ENCODE results near the gene HDAC7.

Gene HDAC7

GRCh38 chr12:47832263-47832933 lies 12.7 kb upstream of the HDAC7 start:
- Histone ChIP-seq H2AFZ (ENCODE audit: low read depth, low read length) (no peak overlapping the region), H3K9me3 (ENCODE audit: low read length) (no peaks in the 10 kb centered on the region), H3K36me3 (ENCODE audit: insufficient read depth, low read length) (no peaks in the 10 kb centered on the region), H3K4me1 (ENCODE audit: insufficient read depth, low read length) (peaks cover 5% of the 10 kb centered on the region), H3K27me3 (ENCODE audit: insufficient read depth, low read length) (no peaks in the 10 kb centered on the region), H3K4me3 (ENCODE audit: low read length) (no peak overlapping the region)

- Histone ChIP-seq H3K4me1 (ENCODE audit: insufficient read depth, low read length) (no peaks in the 10 kb centered on the region), H3K27me3 (ENCODE audit: insufficient read depth, low read length) (no peaks in the 10 kb centered on the region), H3K36me3 (ENCODE audit: insufficient read depth, low read length) (no peaks in the 10 kb centered on the region), H2AFZ (ENCODE audit: low read depth, low read length) (no peak overlapping the region), H3K9me3 (ENCODE audit: low read length) (no peaks in the 10 kb centered on the region), H3K4me3 (ENCODE audit: low read length) (no peak overlapping the region)
These were observed 9.9 kb upstream of the HDAC7 start for GRCh38 chr12:47829584-47829983.

GRCh38 chr12:47828976-47829482 lies 9.3 kb upstream of the HDAC7 start:
- no peaks in the 10 kb centered on the region for H3K27me3 ChIP-seq (ENCODE audit: insufficient read depth, low read length)
- no peaks in the 10 kb centered on the region for H3K36me3 ChIP-seq (ENCODE audit: insufficient read depth, low read length)
- H3K4me3 ChIP-seq (ENCODE audit: low read length): no peak overlapping the region
- H3K4me1 ChIP-seq (ENCODE audit: insufficient read depth, low read length): no peaks in the 10 kb centered on the region
- H3K9me3 ChIP-seq (ENCODE audit: low read length): no peaks in the 10 kb centered on the region
- H2AFZ ChIP-seq (ENCODE audit: low read depth, low read length): no peak overlapping the region

- H2AFZ ChIP-seq (ENCODE audit: low read depth, low read length): no peak overlapping the region
- no peak overlapping the region for H3K4me3 ChIP-seq (ENCODE audit: low read length)
- no peaks in the 10 kb centered on the region for H3K27me3 ChIP-seq (ENCODE audit: insufficient read depth, low read length)
- H3K36me3 ChIP-seq (ENCODE audit: insufficient read depth, low read length): no peaks in the 10 kb centered on the region
- H3K9me3 ChIP-seq (ENCODE audit: low read length): no peaks in the 10 kb centered on the region
- H3K4me1 ChIP-seq (ENCODE audit: insufficient read depth, low read length): no peaks in the 10 kb centered on the region
These were observed 8.6 kb upstream of the HDAC7 start for GRCh38 chr12:47828008-47828975.

GRCh38 chr12:47825173-47825639 lies 5.5 kb upstream of the HDAC7 start:
- H3K27me3 ChIP-seq (ENCODE audit: insufficient read depth, low read length): no peaks in the 10 kb centered on the region
- peaks cover 22% of the 10 kb centered on the region for H3K4me1 ChIP-seq (ENCODE audit: insufficient read depth, low read length)
- no peak overlapping the region for H2AFZ ChIP-seq (ENCODE audit: low read depth, low read length)
- no peaks in the 10 kb centered on the region for H3K9me3 ChIP-seq (ENCODE audit: low read length)
- no peaks in the 10 kb centered on the region for H3K36me3 ChIP-seq (ENCODE audit: insufficient read depth, low read length)
- no peak overlapping the region for H3K4me3 ChIP-seq (ENCODE audit: low read length)

- Histone ChIP-seq H3K36me3 (ENCODE audit: insufficient read depth, low read length) (no peaks in the 10 kb centered on the region), H2AFZ (ENCODE audit: low read depth, low read length) (no peak overlapping the region), H3K4me3 (ENCODE audit: low read length) (no peak overlapping the region), H3K9me3 (ENCODE audit: low read length) (no peaks in the 10 kb centered on the region), H3K27me3 (ENCODE audit: insufficient read depth, low read length) (no peaks in the 10 kb centered on the region), H3K4me1 (ENCODE audit: insufficient read depth, low read length) (peaks cover 23% of the 10 kb centered on the region)
These were observed 4.9 kb upstream of the HDAC7 start for GRCh38 chr12:47824635-47825034.

GRCh38 chr12:47824198-47824597 lies 4.5 kb upstream of the HDAC7 start:
- Histone ChIP-seq H3K9me3 (ENCODE audit: low read length) (no peaks in the 10 kb centered on the region), H2AFZ (ENCODE audit: low read depth, low read length) (no peak overlapping the region), H3K27me3 (ENCODE audit: insufficient read depth, low read length) (no peaks in the 10 kb centered on the region), H3K36me3 (ENCODE audit: insufficient read depth, low read length) (no peaks in the 10 kb centered on the region), H3K4me3 (ENCODE audit: low read length) (no peak overlapping the region), H3K4me1 (ENCODE audit: insufficient read depth, low read length) (peaks cover 23% of the 10 kb centered on the region)

- H3K9me3 ChIP-seq (ENCODE audit: low read length): no peaks in the 10 kb centered on the region
- H3K4me1 ChIP-seq (ENCODE audit: insufficient read depth, low read length): peaks cover 28% of the 10 kb centered on the region
- H3K27me3 ChIP-seq (ENCODE audit: insufficient read depth, low read length): no peaks in the 10 kb centered on the region
- H3K4me3 ChIP-seq (ENCODE audit: low read length): no peak overlapping the region
- no peaks in the 10 kb centered on the region for H3K36me3 ChIP-seq (ENCODE audit: insufficient read depth, low read length)
- no peak overlapping the region for H2AFZ ChIP-seq (ENCODE audit: low read depth, low read length)
These were observed 3.9 kb upstream of the HDAC7 start for GRCh38 chr12:47823422-47824086.

- Histone ChIP-seq H3K4me3 (ENCODE audit: low read length) (no peak overlapping the region), H3K36me3 (ENCODE audit: insufficient read depth, low read length) (no peaks in the 10 kb centered on the region), H3K9me3 (ENCODE audit: low read length) (no peaks in the 10 kb centered on the region), H2AFZ (ENCODE audit: low read depth, low read length) (no peak overlapping the region), H3K4me1 (ENCODE audit: insufficient read depth, low read length) (peaks cover 35% of the 10 kb centered on the region), H3K27me3 (ENCODE audit: insufficient read depth, low read length) (no peaks in the 10 kb centered on the region)
These were observed 3.2 kb upstream of the HDAC7 start for GRCh38 chr12:47822863-47823262.

GRCh38 chr12:47822401-47822800 lies 2.7 kb upstream of the HDAC7 start:
- no peaks in the 10 kb centered on the region for H3K27me3 ChIP-seq (ENCODE audit: insufficient read depth, low read length)
- no peaks in the 10 kb centered on the region for H3K36me3 ChIP-seq (ENCODE audit: insufficient read depth, low read length)
- no peaks in the 10 kb centered on the region for H3K9me3 ChIP-seq (ENCODE audit: low read length)
- no peak overlapping the region for H2AFZ ChIP-seq (ENCODE audit: low read depth, low read length)
- peaks cover 40% of the 10 kb centered on the region for H3K4me1 ChIP-seq (ENCODE audit: insufficient read depth, low read length)
- H3K4me3 ChIP-seq (ENCODE audit: low read length): no peak overlapping the region

- Histone ChIP-seq H3K9me3 (ENCODE audit: low read length) (no peaks in the 10 kb centered on the region), H3K4me3 (ENCODE audit: low read length) (peak overlapping the region; percentile 63), H2AFZ (ENCODE audit: low read depth, low read length) (peak overlapping the region; percentile 47), H3K36me3 (ENCODE audit: insufficient read depth, low read length) (no peaks in the 10 kb centered on the region), H3K4me1 (ENCODE audit: insufficient read depth, low read length) (peaks cover 48% of the 10 kb centered on the region), H3K27me3 (ENCODE audit: insufficient read depth, low read length) (no peaks in the 10 kb centered on the region)
These were observed 1.6 kb upstream of the HDAC7 start for GRCh38 chr12:47821346-47821706.

- H2AFZ ChIP-seq (ENCODE audit: low read depth, low read length): peak overlapping the region; percentile 47
- H3K9me3 ChIP-seq (ENCODE audit: low read length): no peaks in the 10 kb centered on the region
- peaks cover 48% of the 10 kb centered on the region for H3K4me1 ChIP-seq (ENCODE audit: insufficient read depth, low read length)
- no peaks in the 10 kb centered on the region for H3K36me3 ChIP-seq (ENCODE audit: insufficient read depth, low read length)
- peak overlapping the region; percentile 63 for H3K4me3 ChIP-seq (ENCODE audit: low read length)
- no peaks in the 10 kb centered on the region for H3K27me3 ChIP-seq (ENCODE audit: insufficient read depth, low read length)
These were observed 1.1 kb upstream of the HDAC7 start for GRCh38 chr12:47820631-47821345.

All from neuron (in vitro differentiated cells).